HepG2 (cell line): ENCODE results near the gene GYPB. TPM values are rescaled to one million over a fixed set of nuclear protein-coding genes. Genes with fewer than 3 reads are reported as not detected.
"Not testable (repeated sequence)": the region's sequence is repeated elsewhere in the genome, so short reads cannot be mapped to it uniquely, and the experiment has no call there.

Experiments used
- ATAC-seq: fragments of 200-7000 bp; cut with Tn5 transposase; 3 replicates; pipeline ENCODE4 v1.9.1; 2020; ENCODE audit warnings: mild to moderate bottlenecking, moderate library complexity
- Bru-seq: library from RNA; stranded (reverse); fragments of 400-500 nt; gene quantifications from one replicate; lab custom pipeline; 2021; lab: Mats Ljungman, UMichigan
- BruChase-seq, 2 experiments: library from RNA; stranded (reverse); fragments of 400-500 nt; gene quantifications; one replicate each; lab custom pipeline; 2021; lab: Mats Ljungman, UMichigan
- BruUV-seq: library from RNA; stranded (reverse); fragments of 400-500 nt; replicated peaks from 2 replicates; lab custom pipeline; 2021; lab: Mats Ljungman, UMichigan
- CTCF ChIA-PET: fragments of 300-600 bp; formaldehyde crosslinking; extraction: SDS; loops from one replicate; lab custom pipeline; 2021; ENCODE audit warnings: low total read pairs, inconsistent platforms, low intra/inter-chr PET ratio; lab: Yijun Ruan, JAX
- POLR2A ChIA-PET: fragments of 350-600 bp; sonication (Branson Sonifier 250); formaldehyde crosslinking; loops from one replicate; lab custom pipeline; 2020; ENCODE audit warnings: antibody characterized with exemption, inconsistent platforms; lab: Yijun Ruan, JAX
- DNase-seq: peaks from one replicate; pipeline ENCODE4 v3.0.0-alpha.2; 2015; ENCODE audit warnings: low spot score
- FAIRE-seq: peaks from 3 replicates; lab custom pipeline; 2011; peaks lifted over from hg19 to GRCh38; lab: Jason Lieb, UNC
- H2AFZ ChIP-seq: one replicate; pipeline ENCODE4 v1.6.1; 2011; ENCODE audit warnings: low read length, inconsistent platforms
- H3K27ac ChIP-seq: fragments of 300-600 bp; 3 replicates; pipeline ENCODE4 v1.8.0; 2011; ENCODE audit warnings: mixed run types, mild to moderate bottlenecking, mixed read lengths, low read length, inconsistent platforms; ENCODE audit not compliant: insufficient read depth; ENCODE audit errors: extremely low read length
- H3K27me3 ChIP-seq, 2 experiments: fragments of 200-600 bp in 1 of 2; 2 replicates in 1 of 2; 3 replicates in 1 of 2; pipeline versions ENCODE4 v1.6.0 to v1.8.0; 2011; ENCODE audit warnings: low read length in 2 of 2, mild to moderate bottlenecking in 2 of 2, moderate library complexity in 2 of 2, inconsistent platforms in 1 of 2; ENCODE audit not compliant: insufficient read depth in 2 of 2, control insufficient read depth in 1 of 2
- H3K36me3 ChIP-seq, 2 experiments: fragments of 200-600 bp in 1 of 2; replicated peaks in 1 of 2; 2 replicates in 1 of 2; 3 replicates in 1 of 2; pipeline versions ENCODE4 v1.5.1 to v1.8.0; 2011; ENCODE audit warnings: low read length in 2 of 2, inconsistent platforms in 1 of 2; ENCODE audit not compliant: insufficient read depth in 2 of 2, control insufficient read depth in 1 of 2
- H3K4me1 ChIP-seq: 2 replicates; pipeline ENCODE4 v1.5.1; 2012; ENCODE audit warnings: low read length, inconsistent platforms; ENCODE audit not compliant: insufficient read depth
- H3K4me2 ChIP-seq: 2 replicates; pipeline ENCODE4 v1.6.0; 2011; ENCODE audit warnings: low read depth, low read length, inconsistent platforms
- H3K4me3 ChIP-seq, 3 experiments: fragments of 200-600 bp in 1 of 3; sonication (generic), shearing (Covaris generic) in 1 of 3; replicated peaks in 1 of 3; 2 replicates each; pipeline ENCODE4 v1.5.1; 2011 to 2016; ENCODE audit warnings: low read length in 3 of 3, inconsistent platforms in 2 of 3, low read depth in 2 of 3, mild to moderate bottlenecking in 2 of 3, control low read depth in 1 of 3, mixed read lengths in 1 of 3; ENCODE audit not compliant: insufficient read depth in 1 of 3
- H3K79me2 ChIP-seq: one replicate; pipeline ENCODE4 v1.6.1; 2011; ENCODE audit warnings: low read length, inconsistent platforms; ENCODE audit not compliant: insufficient read depth
- H3K9ac ChIP-seq: 2 replicates; pipeline ENCODE4 v1.6.0; 2011; ENCODE audit warnings: mild to moderate bottlenecking, low read depth, low read length, inconsistent platforms; ENCODE audit not compliant: insufficient read depth
- H3K9me3 ChIP-seq: 2 replicates; pipeline ENCODE4 v1.5.1; 2012; ENCODE audit warnings: mild to moderate bottlenecking, low read length
- H4K20me1 ChIP-seq: 2 replicates; pipeline ENCODE4 v1.6.0; 2011; ENCODE audit warnings: inconsistent platforms, mild to moderate bottlenecking, low read length, moderate library complexity; ENCODE audit not compliant: insufficient read depth
- WGBS: methylation state at CpG from one replicate; pipeline ENCODE4 v1.1.6; 2017; ENCODE audit warnings: low lambda C conversion rate; 5-methylcytosine and 5-hydroxymethylcytosine counted together
- in situ Hi-C: cut with HindIII; loops from 2 replicates; pipeline ENCODE4 v1.10.0; 2017; ENCODE audit warnings: low pct_unique_long_range_greater_than_20kb; ENCODE audit not compliant: extremely low pct_ligation_motif_present
- intact Hi-C: fragments of 100-400 bp; cut with micrococcal nuclease; formaldehyde crosslinking; loops from one replicate; pipeline ENCODE4 v1.10.0; 2022; ENCODE audit not compliant: unreplicated experiment
- long read RNA-seq, 2 experiments: library from RNA in 1 of 2; library from polyadenylated mRNA in 1 of 2; stranded (forward) in 1 of 2; unstranded in 1 of 2; transcript quantifications; one replicate each; pipeline ENCODE4 v2.0.0, GENCODE V29; 2019 to 2022
- polyA minus RNA-seq, 3 experiments: library from RNA; depleted of rRNA, polyadenylated mRNA; stranded (reverse); fragments of >200 nt; gene quantifications; 2 replicates each; pipeline ENCODE4 v1.2.3, GENCODE V29; 2011; ENCODE audit warnings: low replicate concordance in 1 of 3
- polyA plus RNA-seq, 8 experiments: library from polyadenylated mRNA; depleted of rRNA in 3 of 8; stranded (reverse) in 7 of 8; unstranded in 1 of 8; fragments of >200 nt; fragmentation: Illumina TruSeq in 4 of 8; extraction: Trizol in 4 of 8; gene quantifications; 2 replicates each; pipeline versions ENCODE4 v1.2.1 to v1.2.3, GENCODE V29; 2011 to 2016; ENCODE audit warnings: low read depth in 4 of 8, missing spikeins in 1 of 8, mixed read lengths in 1 of 8; ENCODE audit not compliant: insufficient read depth in 1 of 8
- total RNA-seq, 5 experiments: library from RNA; depleted of rRNA; stranded (reverse); fragments of >200 nt; fragmentation: Illumina TruSeq; extraction: Trizol; gene quantifications; 2 replicates each; pipeline ENCODE4 v1.2.3, GENCODE V29; 2016; ENCODE audit warnings: low read depth in 1 of 5

GYPB gene
- total RNA-seq (2016; rRNA removed; fragmentation: Illumina TruSeq; extraction: Trizol) (not detected in 2 replicates), polyA plus RNA-seq (2011; rRNA removed) (not detected in 2 replicates), polyA minus RNA-seq (2011; rRNA and poly(A)+ RNA removed; ENCODE audit: low replicate concordance) (not detected in 2 replicates), Bru-seq, nascent RNA (not detected), BruChase-seq, experiment 1, labeled RNA remaining after a 6-hour chase (not detected), BruChase-seq, experiment 2, labeled RNA remaining after a 2-hour chase (not detected)
- total RNA-seq (2016; cell fraction: cytosol; rRNA removed; fragmentation: Illumina TruSeq; extraction: Trizol; ENCODE audit: low read depth) = not detected in 2 replicates
- not detected in 2 replicates for total RNA-seq (2016; cell fraction: insoluble cytoplasmic fraction; rRNA removed; fragmentation: Illumina TruSeq; extraction: Trizol)
- not detected in 2 replicates for total RNA-seq (2016; cell fraction: membrane; rRNA removed; fragmentation: Illumina TruSeq; extraction: Trizol)
- total RNA-seq (2016; cell fraction: nucleus; rRNA removed; fragmentation: Illumina TruSeq; extraction: Trizol) = not detected in 2 replicates
- polyA plus RNA-seq (2011; cell fraction: cytosol; rRNA removed) = not detected in 2 replicates
- not detected in 2 replicates for polyA plus RNA-seq (2011; cell fraction: nucleus; rRNA removed)
- not detected in 2 replicates for polyA plus RNA-seq (2012)
- not detected in 2 replicates for polyA plus RNA-seq (2016; cell fraction: cytosol; fragmentation: Illumina TruSeq; extraction: Trizol; ENCODE audit: low read depth)
- not detected in 2 replicates for polyA plus RNA-seq (2016; cell fraction: insoluble cytoplasmic fraction; fragmentation: Illumina TruSeq; extraction: Trizol; ENCODE audit: low read depth)
- polyA plus RNA-seq (2016; cell fraction: membrane; fragmentation: Illumina TruSeq; extraction: Trizol; ENCODE audit: low read depth) = not detected in 2 replicates
- not detected in 2 replicates for polyA plus RNA-seq (2016; cell fraction: nucleus; fragmentation: Illumina TruSeq; extraction: Trizol; ENCODE audit: insufficient read depth, low read depth)
- polyA minus RNA-seq (2011; cell fraction: cytosol; rRNA and poly(A)+ RNA removed) = not detected in 2 replicates
- not detected in 2 replicates for polyA minus RNA-seq (2011; cell fraction: nucleus; rRNA and poly(A)+ RNA removed)
- long read RNA-seq, experiment 1 = 0 reads
- long read RNA-seq, experiment 2 = 0 reads

- H3K4me3 ChIP-seq, H3K9ac ChIP-seq, H3K36me3 ChIP-seq, CTCF ChIA-PET, ATAC-seq, intact Hi-C loops, H3K4me2 ChIP-seq, DNase-seq, H3K4me1 ChIP-seq, H3K27ac ChIP-seq, H4K20me1 ChIP-seq, BruUV-seq, FAIRE-seq, H3K27me3 ChIP-seq, H3K9me3 ChIP-seq, H2AFZ ChIP-seq, H3K79me2 ChIP-seq, POLR2A ChIA-PET, in situ Hi-C loops: not testable (repeated sequence)
- 0% methylated on average over 3 of the region's 3 CpGs for WGBS
These were observed at the start of gene GYPB for GRCh38 chr4:144019277-144019676. Gene GYPB (minus strand): TSS chr4:144019380. CDS start chr4:144019287, 93 bp downstream.

GRCh38 chr4:144061556-144061955, 42.4 kb upstream of the GYPB start:
- H3K4me3 ChIP-seq, H3K27me3 ChIP-seq, intact Hi-C loops: not testable (repeated sequence)

GRCh38 chr4:144060234-144060859, 41.2 kb upstream of the GYPB start:
- H3K4me2 ChIP-seq, CTCF ChIA-PET, H4K20me1 ChIP-seq, H3K27me3 ChIP-seq, intact Hi-C loops, BruUV-seq, H3K4me3 ChIP-seq, H2AFZ ChIP-seq, ATAC-seq, DNase-seq, in situ Hi-C loops, POLR2A ChIA-PET, H3K79me2 ChIP-seq, FAIRE-seq, H3K4me1 ChIP-seq, H3K27ac ChIP-seq, H3K9ac ChIP-seq, H3K36me3 ChIP-seq: not testable (repeated sequence)
- WGBS = 0% methylated on average over 3 of the region's 3 CpGs
- H3K9me3 ChIP-seq = peaks cover 10% of the 10 kb centered on the region; the same call in 1 of the 2 replicates

More at GRCh38 chr4:144061556-144061955, 42.4 kb upstream of the GYPB start:
- H3K4me1 ChIP-seq, in situ Hi-C loops, H3K36me3 ChIP-seq, H3K4me2 ChIP-seq, ATAC-seq, FAIRE-seq, H3K79me2 ChIP-seq, H4K20me1 ChIP-seq, POLR2A ChIA-PET, CTCF ChIA-PET, BruUV-seq, DNase-seq, H3K27ac ChIP-seq, H3K9ac ChIP-seq, H2AFZ ChIP-seq: not testable (repeated sequence)
- H3K9me3 ChIP-seq = peaks cover 10% of the 10 kb centered on the region; the same call in 1 of the 2 replicates
